GM19468 (cell line): ENCODE measurements around the gene RBM24.

Experiments used
- ATAC-seq: cut with Tn5 transposase; IDR thresholded peaks from one replicate; pipeline ENCODE4 v1.9.1; 2021; ENCODE audit warnings: mild to moderate bottlenecking, moderate library complexity, moderate number of reproducible peaks; ENCODE audit not compliant: unreplicated experiment; ENCODE audit errors: extremely low read depth

The RBM24 gene

GRCh38 chr6:17281100-17281496 lies at the start of gene RBM24:
Gene RBM24 (plus strand): TSS chr6:17281361. CDS start chr6:17281582, 221 bp downstream.
- no peak for ATAC-seq

GRCh38 chr6:17233531-17233930 lies 47.6 kb upstream of the RBM24 start:
- no peak for ATAC-seq

DNA sequence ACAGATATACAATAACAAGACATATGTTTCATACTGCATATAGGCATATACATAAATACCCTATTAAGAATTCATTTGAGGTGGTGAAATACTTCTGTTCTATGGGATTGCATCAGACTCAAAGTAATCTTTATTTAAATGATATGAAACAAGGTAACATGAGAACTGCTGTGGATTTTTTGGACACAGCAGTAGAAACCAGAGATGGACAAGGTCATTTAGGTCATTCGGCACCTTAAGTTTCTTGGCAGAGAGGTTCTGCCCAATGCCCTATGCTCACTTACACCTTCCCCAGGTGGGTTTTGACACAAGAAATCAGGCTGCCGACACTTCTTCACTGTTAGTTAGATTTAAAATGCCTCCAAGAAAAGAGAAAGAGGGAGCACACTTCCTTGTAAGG lies 43.9 kb upstream of the RBM24 start:
- no peak for ATAC-seq

GRCh38 chr6:17239260-17239659 lies 41.9 kb upstream of the RBM24 start:
- ATAC-seq: no peak

GRCh38 chr6:17240803-17241500 lies 40.2 kb upstream of the RBM24 start:
- ATAC-seq: no peak

- no peak for ATAC-seq
These were observed 39.1 kb upstream of the RBM24 start for GRCh38 chr6:17242087-17242486.

DNA sequence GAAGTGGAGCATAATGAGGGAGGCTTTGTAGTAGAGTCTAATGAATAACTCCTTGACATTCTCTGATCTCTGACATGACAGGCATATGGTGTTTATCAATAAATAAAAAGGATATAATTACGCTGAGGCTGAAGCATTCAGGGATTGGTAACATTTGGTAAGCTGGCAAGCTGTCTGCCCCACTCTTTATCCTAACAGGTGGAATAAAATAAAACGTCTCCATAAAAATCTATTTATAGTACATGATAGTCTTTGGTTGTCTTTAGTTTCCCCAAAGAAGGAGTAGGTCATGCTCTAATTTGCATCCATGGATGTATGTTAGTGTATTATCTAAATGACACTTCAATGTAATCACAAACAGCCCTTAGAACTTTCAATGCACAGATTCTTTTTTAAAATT lies 30.9 kb upstream of the RBM24 start:
- ATAC-seq: no peak

DNA sequence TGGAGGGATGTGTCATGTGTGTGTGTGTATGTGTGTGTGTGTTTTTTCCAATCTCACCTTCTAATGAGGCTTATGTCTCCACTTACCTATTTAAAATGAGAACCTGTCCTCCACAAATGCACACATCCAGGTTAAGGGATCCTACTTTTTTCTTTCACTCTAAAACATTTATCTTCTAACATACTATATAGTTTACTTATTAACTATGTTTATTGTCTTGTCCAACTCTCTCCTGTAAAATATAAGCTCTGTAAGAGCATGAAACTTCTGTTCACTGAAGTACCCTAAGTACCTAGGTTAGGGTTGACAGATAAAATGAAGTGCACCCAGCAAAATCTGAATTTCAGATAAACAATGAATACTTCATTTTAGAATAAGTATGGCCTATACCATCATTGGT lies 29.2 kb upstream of the RBM24 start:
- ATAC-seq: no peak

DNA sequence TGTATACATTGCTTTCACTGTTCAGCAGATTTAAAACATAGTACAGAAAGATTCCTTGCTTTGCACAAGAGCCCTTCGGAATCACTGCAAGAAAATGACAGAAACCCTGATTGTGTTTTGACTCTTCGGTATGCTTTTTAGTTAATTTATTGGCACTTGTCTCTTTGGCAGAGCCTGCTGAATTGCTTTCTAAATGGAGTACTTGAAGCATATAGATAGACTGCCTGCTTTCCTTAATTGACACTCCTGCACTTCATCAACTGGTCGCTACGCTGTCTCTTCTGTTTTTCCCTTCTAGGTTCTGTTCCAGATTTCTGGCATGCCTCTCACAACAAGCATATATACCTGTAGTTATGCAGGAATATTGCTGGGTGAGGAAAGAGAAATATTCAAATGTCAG lies 22.4 kb upstream of the RBM24 start:
- no peak for ATAC-seq

DNA sequence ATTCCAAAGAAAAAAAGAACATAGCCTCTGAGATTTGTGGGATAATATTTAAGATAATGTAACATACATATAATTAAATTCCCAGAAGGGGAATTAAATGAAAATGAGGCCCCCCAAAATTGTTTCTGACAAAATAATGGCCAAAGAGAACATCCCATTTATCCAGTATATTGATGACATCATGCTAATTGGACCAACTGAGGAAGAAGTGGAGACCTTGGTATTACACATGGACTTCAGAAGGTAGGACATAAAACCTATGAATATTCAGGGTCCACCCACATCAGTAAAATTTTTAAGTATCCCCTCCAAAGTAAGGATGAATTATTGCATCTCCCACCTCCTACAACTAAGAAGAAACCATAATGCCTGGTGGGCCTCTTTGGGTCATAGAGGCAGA lies 15.6 kb upstream of the RBM24 start:
- no peak for ATAC-seq

GRCh38 chr6:17267566-17267965 lies 13.6 kb upstream of the RBM24 start:
- no peak for ATAC-seq

DNA sequence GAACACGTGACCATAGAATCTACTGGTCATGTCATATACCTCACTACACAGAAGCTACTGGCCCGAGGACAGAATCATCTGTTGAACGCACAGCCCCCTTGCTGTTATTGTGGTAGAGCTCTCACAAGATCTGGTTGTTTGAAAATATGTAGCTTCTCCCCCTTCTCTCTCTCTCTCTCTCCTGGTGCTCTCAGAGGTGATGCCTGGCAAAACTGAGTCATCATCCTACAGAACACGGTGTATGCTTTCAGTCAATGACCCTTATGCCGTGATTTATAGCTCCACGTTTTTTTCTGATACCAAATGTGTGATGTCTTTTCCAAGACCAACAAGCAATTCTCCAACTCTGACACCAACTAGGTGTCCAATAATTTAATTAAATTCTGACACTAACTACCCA lies 13.0 kb upstream of the RBM24 start:
- no peak for ATAC-seq

DNA sequence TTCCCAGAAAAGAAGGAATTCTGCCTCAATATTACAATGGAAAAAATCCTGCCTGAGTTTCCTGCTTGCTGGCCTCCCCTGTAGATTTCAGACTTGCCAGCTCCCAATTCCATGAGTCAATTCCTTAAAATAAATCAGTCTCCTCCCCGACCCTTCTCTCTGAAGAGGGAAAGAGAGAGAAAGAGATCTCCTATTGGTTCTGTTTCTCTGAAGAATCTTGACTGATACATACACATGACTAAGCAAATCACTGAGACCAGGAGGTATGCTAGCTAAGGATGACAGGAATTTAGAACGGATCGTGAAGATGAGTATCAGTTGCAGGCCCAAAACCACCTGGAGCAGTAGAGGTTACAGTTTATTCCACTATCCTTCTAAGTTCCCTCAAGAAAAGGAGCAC lies 11.3 kb upstream of the RBM24 start:
- ATAC-seq: no peak

GRCh38 chr6:17271628-17272027 lies 9.5 kb upstream of the RBM24 start:
- ATAC-seq: no peak

- ATAC-seq: no peak
These were observed 4.4 kb upstream of the RBM24 start for GRCh38 chr6:17276766-17277165.

DNA sequence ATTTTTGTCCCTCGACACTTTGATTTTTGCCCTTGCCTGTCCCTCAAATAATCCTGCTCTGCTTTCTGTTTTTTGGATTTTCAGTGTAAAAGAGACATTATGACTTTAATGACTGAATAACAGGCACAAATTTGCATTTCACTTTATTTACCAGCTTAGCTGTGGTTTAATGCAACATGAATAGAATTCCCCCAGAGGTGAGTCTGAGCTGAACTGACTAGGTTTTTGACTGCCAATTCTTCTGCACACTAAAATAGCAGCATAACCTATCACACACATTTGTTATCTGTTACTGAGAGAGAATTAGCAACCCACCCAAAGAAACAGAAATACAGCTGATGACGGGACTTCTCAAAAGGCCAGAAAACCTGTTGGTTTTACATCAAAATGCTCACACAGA lies 3.9 kb upstream of the RBM24 start:
- ATAC-seq: no peak

GRCh38 chr6:17278289-17279063 lies 2.7 kb upstream of the RBM24 start:
- no peak for ATAC-seq

DNA sequence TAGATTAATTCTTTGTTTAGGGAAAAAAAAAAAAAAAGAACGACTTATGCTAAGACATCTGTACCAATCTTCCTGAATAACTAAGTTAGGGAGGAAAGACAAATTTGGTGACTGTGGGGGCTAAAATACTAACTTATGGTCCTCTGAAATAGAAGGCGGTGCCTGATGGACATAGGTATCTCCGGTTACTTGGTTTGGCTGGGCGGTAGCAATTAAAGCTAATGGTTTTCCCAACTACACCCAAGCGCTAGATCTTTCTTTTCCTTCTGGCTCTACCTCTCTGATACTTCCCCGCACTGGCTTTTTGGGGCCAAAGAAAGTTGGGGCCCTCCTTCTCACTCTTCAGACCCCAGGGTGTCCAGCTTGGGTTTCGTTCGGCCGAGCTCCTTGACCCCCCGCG lies 1.0 kb upstream of the RBM24 start:
- no peak for ATAC-seq

DNA sequence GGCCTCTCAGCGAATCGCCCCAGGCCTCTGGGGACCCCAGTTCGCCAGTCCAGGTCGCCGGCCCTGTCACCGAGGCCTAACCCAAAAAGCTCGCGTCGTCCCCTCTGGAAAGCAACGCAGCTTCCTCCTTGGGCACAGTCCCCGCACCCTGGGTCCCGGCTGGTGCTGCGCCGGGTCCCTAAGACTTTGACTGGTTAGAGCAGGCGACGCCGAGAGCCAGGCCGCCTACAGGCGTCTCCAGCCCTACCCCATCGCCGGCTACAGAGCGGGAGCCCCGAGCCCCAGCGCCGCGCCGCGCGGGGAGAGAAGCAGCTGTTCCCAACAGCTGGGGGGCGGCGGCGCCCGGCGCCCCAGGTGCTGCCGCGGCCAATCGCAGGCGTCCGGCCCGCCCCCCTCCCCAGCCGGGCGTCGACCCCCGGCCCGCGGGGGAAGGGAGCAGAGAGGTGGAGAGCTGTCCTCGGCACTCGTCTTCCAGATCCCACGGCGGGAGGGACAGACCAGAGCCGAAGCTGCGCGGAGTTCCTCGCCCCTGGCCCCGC lies 540 bp upstream of the RBM24 start:
- ATAC-seq: no peak

- ATAC-seq: no peak
These were observed 628 bp downstream of the RBM24 start for GRCh38 chr6:17281497-17282481.
